NCI-H226 (cell line): Measurements from ENCODE around the gene ME2.
A peak's percentile ranks its signal among the peaks of the same experiment; 100 is the strongest.
"Not testable (repeated sequence)": the region's sequence is repeated elsewhere in the genome, so short reads cannot be mapped to it uniquely, and the experiment has no call there.

Experiments
- DNase-seq: peaks from one replicate; pipeline ENCODE4 v3.0.0-alpha.2; 2015

ME2 gene

DNA sequence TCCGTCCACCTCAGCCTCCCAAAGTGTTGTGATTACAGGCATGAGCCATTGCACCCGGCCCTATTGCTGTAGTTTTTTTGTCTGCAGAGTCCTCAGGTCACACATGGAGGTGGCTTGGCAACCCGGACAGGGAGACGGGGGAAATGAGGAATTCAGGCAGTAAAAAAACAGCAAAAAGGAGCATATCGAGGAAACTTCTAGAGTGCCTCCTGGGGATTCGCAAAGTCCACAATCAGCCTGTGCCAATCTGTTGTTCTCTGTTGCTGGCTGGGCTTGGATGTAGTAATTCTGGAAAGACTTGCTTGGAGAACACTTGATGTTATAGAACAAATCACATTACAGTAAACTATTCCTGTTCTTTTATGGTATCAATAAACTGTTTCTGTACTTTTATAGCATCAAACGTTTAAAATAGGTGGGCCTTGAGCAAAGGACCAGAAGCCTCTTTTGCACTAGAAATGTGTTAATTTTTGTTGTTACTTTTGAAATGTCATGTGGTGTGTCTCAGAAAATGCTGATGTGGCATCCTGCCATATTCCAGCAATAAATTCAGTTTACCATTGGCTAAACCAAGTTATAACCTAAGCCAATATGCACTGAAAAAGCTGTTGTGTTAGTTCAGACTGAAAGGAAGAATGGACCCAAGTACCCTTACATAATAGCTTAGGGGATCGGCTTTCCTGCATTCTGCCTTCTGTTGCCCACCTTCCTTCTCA lies 103.3 kb downstream of the ME2 start:
- no peak for DNase-seq

DNA sequence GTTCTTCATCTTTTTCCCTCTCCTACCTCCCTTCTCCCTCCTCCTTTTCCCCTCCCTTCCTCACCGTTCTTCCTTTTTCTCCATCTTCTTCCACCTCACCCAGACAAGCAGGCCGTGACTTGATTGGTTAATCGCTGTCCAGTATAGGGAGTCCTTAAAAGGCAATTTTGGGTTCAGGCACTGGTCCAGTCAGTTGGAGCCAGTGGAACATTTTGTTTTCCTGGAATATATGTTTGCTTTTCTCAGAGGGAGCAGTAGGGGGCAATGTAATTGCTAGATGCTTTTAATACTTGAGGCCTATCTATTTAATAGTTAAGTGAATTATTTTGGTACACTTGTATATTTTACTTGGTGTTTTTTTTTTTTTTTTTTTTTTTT lies 103.9 kb downstream of the ME2 start:
- DNase-seq = no peak

DNA sequence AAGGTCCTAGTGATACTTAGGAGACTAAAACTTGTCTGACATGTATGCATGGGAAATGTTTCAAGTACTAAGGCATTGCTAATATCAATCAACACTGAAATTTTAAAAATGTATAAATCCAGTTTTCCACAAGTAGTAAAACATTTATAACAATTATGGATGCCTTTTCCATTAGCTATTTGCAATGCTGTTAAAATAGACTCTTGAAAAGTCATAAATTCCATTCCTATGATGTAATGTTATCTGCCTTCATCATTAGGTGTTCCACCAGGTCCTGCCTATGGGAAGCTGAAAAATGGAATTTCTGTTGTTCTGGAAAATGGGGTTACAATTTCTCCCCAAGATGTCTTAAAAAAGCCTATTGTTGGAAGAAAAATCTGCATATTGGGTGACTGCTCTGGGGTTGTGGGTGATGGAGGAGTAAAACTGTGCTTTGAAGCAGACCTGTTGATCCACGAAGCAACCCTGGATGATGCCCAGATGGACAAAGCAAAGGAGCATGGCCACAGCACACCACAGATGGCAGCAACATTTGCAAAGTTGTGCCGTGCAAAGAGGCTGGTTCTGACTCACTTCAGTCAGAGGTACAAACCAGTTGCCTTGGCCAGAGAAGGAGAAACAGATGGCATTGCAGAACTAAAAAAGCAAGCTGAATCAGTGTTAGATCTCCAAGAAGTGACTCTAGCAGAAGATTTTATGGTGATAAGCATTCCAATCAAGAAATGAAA lies 107.6 kb downstream of the ME2 start:
- DNase-seq = peak; percentile 8

DNA sequence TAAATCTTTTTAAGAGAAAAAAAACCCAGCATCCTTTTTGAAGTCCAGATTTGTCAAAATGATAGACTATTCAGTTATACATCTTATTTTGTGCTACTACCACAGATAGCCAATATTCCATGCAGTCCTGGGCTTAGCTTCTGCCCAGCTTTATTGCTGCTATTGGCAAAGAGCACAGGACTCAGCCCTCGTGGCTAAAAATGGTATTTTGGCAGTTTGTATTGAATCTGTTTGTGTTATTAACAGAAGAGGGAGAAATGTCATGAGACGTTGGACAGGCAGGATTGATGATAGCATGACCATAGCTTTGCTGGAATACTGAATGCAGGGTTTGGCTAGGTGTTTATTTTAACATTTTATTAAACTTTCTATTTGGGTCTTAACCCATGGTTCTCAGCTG lies 108.3 kb downstream of the ME2 start:
- DNase-seq = no peak

DNA sequence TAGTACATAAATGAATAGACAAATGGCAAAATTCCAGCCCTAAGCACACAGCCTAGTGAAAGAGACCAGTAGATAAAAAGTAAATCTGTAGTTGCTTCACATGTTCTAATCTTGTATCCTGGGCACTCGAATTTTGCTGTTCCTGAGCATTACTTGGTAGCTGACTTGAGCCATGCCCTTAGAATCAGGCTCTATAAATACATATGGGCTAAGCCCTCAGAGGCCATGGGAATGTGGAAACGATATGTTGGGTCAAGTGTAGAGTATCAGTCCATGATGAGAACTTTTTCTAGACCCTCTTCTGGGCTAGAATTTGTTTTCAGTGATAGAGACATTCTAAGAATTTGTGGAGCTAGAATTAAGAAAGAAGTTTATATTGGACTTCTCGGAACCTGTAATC lies 110.8 kb downstream of the ME2 start:
- DNase-seq = no peak

DNA sequence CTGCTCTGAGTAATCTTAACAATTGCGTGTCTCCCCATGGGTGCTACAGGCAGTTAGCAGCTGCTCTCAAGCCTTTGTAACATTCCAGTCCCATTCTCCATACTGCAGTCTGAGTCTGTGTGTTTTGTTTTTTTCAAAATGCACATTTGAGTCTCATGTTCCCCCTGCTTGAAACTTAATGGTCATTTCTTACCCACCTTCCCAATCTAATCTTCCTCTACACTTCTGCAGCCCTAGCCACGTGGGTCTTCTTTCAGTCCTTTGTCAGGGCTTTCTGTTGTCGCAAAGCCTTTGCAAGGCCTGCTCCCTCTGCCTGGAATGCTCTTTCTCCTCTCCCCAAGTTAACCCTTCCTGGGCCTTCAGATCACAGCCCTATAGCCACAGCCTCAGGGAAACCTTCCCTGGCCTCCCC lies 113.4 kb downstream of the ME2 start:
- no peak for DNase-seq

DNA sequence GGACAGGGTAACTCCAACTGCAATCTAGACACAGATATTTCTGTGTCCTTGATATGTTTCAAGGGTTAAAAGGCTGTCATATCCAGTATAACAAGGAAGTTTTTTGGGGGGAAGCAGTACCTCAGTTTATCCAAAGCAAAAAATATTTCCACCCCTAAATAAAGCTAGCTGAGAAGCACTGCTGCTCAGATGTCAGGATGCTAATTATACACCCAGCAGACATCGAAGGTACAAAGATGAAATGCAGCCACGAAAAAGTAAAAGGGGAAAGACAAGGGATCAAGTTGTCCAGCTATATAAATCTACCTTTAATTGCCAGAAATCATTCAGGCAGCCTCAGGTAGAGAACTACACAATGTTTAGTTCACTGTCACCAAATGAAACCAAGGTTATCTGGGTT lies 115.1 kb downstream of the ME2 start:
- no peak for DNase-seq

DNA sequence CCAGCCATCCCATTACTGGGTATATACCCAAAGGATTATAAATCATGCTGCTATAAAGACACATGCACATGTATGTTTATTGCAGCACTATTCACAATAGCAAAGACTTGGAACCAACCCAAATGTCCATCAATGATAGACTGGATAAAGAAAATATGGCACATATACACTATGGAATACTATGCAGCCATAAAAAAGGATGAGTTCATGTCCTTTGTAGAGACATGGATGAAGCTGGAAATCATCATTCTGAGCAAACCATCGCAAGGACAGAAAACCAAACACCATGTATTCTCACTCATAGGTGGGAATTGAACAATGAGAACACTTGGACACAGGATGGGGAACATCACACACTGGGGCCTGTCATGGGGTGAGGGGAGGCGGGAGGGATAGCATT lies 124.3 kb downstream of the ME2 start:
- DNase-seq = not testable (repeated sequence)
